GM12878 (cell line): ENCODE results near the gene SFPQ. TPM values are rescaled to one million over a fixed set of nuclear protein-coding genes. Genes with fewer than 3 reads are reported as not detected.

Experiments
- ATAC-seq: fragments of 200-7000 bp; cut with Tn5 transposase; 3 replicates; pipeline ENCODE4 v1.9.1; 2020; ENCODE audit warnings: mild to moderate bottlenecking, moderate library complexity
- BruUV-seq: library from RNA; stranded (reverse); fragments of 400-500 nt; replicated peaks from 2 replicates; lab custom pipeline; 2021; lab: Mats Ljungman, UMichigan
- CTCF ChIA-PET: fragments of 300-600 bp; sonication (Branson Sonifier 250); formaldehyde crosslinking; extraction: SDS; loops from one replicate; lab custom pipeline; 2021; ENCODE audit warnings: inconsistent platforms; lab: Yijun Ruan, JAX
- POLR2A ChIA-PET: fragments of 350-600 bp; formaldehyde crosslinking; extraction: SDS; loops from one replicate; lab custom pipeline; 2021; ENCODE audit warnings: inconsistent platforms; lab: Charles Lee
- RAD21 ChIA-PET: fragments of 300-600 bp; sonication (Branson Sonifier 250); formaldehyde crosslinking; loops from one replicate; lab custom pipeline; 2023; ENCODE audit warnings: antibody characterized with exemption; ENCODE audit not compliant: unreplicated experiment; lab: Charles Lee
- SMC1A ChIA-PET: fragments of 300-600 bp; sonication (Branson Sonifier 250); formaldehyde crosslinking; loops from one replicate; lab custom pipeline; 2023; ENCODE audit not compliant: unreplicated experiment, uncharacterized antibody; lab: Charles Lee
- DNase-seq: peaks from one replicate; pipeline ENCODE4 v3.0.0-alpha.2; 2011; ENCODE audit warnings: low read depth, low spot score
- FAIRE-seq: peaks from 3 replicates; lab custom pipeline; 2011; peaks lifted over from hg19 to GRCh38; lab: Jason Lieb, UNC
- H2AFZ ChIP-seq: 2 replicates; pipeline ENCODE4 v1.6.0; 2011; ENCODE audit warnings: low read depth, low read length, control low read depth; ENCODE audit not compliant: control insufficient read depth
- H3K27ac ChIP-seq: 2 replicates; pipeline ENCODE4 v1.5.1; 2011; ENCODE audit warnings: control low read depth; ENCODE audit not compliant: control insufficient read depth, insufficient read depth
- H3K27me3 ChIP-seq, 2 experiments: replicated peaks in 1 of 2; 2 replicates each; pipeline versions ENCODE4 v1.6.0 to v1.6.1; 2011; ENCODE audit warnings: low read length in 1 of 2; ENCODE audit not compliant: control insufficient read depth in 2 of 2, insufficient read depth in 2 of 2
- H3K36me3 ChIP-seq, 2 experiments: 2 replicates each; pipeline ENCODE4 v1.5.1; 2011; ENCODE audit warnings: low read length in 1 of 2; ENCODE audit not compliant: control insufficient read depth in 2 of 2, insufficient read depth in 2 of 2
- H3K4me1 ChIP-seq: 2 replicates; pipeline ENCODE4 v1.6.1; 2011; ENCODE audit warnings: mild to moderate bottlenecking, low read length, moderate library complexity, mixed read lengths; ENCODE audit not compliant: control insufficient read depth, insufficient read depth
- H3K4me2 ChIP-seq: 2 replicates; pipeline ENCODE4 v1.6.0; 2011; ENCODE audit warnings: control low read depth; ENCODE audit not compliant: control insufficient read depth, insufficient read depth
- H3K4me3 ChIP-seq: fragments of 200-600 bp; sonication (generic); 2 replicates; pipeline ENCODE4 v1.5.1; 2016
- H3K79me2 ChIP-seq: 2 replicates; pipeline ENCODE4 v1.6.0; 2011; ENCODE audit warnings: low read length; ENCODE audit not compliant: control insufficient read depth, insufficient read depth
- H3K9ac ChIP-seq: 2 replicates; pipeline ENCODE4 v1.8.0; 2011; ENCODE audit warnings: low read length, control low read depth, mixed read lengths; ENCODE audit not compliant: control insufficient read depth, insufficient read depth
- H3K9me3 ChIP-seq: replicated peaks from 3 replicates; pipeline ENCODE4 v1.5.1; 2011; ENCODE audit warnings: mild to moderate bottlenecking, low read length; ENCODE audit not compliant: control insufficient read depth, insufficient read depth
- H4K20me1 ChIP-seq: 2 replicates; pipeline ENCODE4 v1.6.0; 2011; ENCODE audit not compliant: control insufficient read depth, insufficient read depth
- CHD2 ChIP-seq: IDR thresholded peaks from 2 replicates; pipeline ENCODE4 v1.6.1; 2011; ENCODE audit warnings: low read depth, low read length, improper control_type of control experiment, borderline replicate concordance
- EED ChIP-seq: sonication (generic); IDR thresholded peaks from 2 replicates; pipeline ENCODE4 v1.6.1; 2016; ENCODE audit warnings: antibody characterized with exemption, low read depth
- MYB ChIP-seq: fragments of 150-350 bp; IDR thresholded peaks from 2 replicates; pipeline ENCODE4 v1.6.1; 2014; ENCODE audit warnings: mild to moderate bottlenecking, low read depth, low read length, borderline replicate concordance
- NFIC ChIP-seq: IDR thresholded peaks from 2 replicates; pipeline ENCODE4 v1.6.1; 2012; ENCODE audit warnings: low read depth, mild to moderate bottlenecking, inconsistent platforms, low read length, moderate library complexity
- NKRF ChIP-seq: fragments of 450-650 bp; conservative IDR thresholded peaks from 2 replicates; pipeline ENCODE4 v1.6.1; 2017; ENCODE audit warnings: mild to moderate bottlenecking, moderate library complexity
- NR2C2 ChIP-seq: IDR thresholded peaks from 2 replicates; pipeline ENCODE4 v1.6.1; 2011; ENCODE audit warnings: borderline replicate concordance, low read depth; ENCODE audit not compliant: control insufficient read depth, insufficient read length
- SIN3A ChIP-seq: IDR thresholded peaks from 2 replicates; pipeline ENCODE4 v1.6.1; 2012; ENCODE audit warnings: low read depth, low read length, improper control_type of control experiment
- SP1 ChIP-seq: IDR thresholded peaks from one replicate; pipeline ENCODE4 v1.6.1; 2011; ENCODE audit warnings: low read depth, low read length
- SUPT20H ChIP-seq: IDR thresholded peaks from 2 replicates; pipeline ENCODE4 v1.6.1; 2011; ENCODE audit warnings: low read depth, mild to moderate bottlenecking, low read length, moderate library complexity, borderline replicate concordance; ENCODE audit not compliant: control insufficient read depth
- TCF7 ChIP-seq: IDR thresholded peaks from 2 replicates; pipeline ENCODE4 v1.6.1; 2014; ENCODE audit warnings: antibody characterized with exemption, borderline replicate concordance
- WGBS: methylation state at CpG from one replicate; pipeline ENCODE4 v1.1.6; 2016; ENCODE audit warnings: low lambda C conversion rate; ENCODE audit not compliant: insufficient replicate concordance, insufficient coverage; ENCODE audit errors: missing lambda C conversion rate; 5-methylcytosine and 5-hydroxymethylcytosine counted together
- in situ Hi-C: fragments of 300-500 bp; cut with MboI; formaldehyde crosslinking; loops from 9 replicates; pipeline ENCODE4 v1.14.3; 2018; ENCODE audit warnings: mixed read lengths
- intact Hi-C: fragments of 100-400 bp; cut with micrococcal nuclease; formaldehyde crosslinking; loops from one replicate; pipeline ENCODE4 v1.14.2; 2022; ENCODE audit not compliant: unreplicated experiment
- polyA plus RNA-seq, 11 experiments: library from polyadenylated mRNA; depleted of rRNA in 4 of 11; unstranded in 6 of 11; stranded (reverse) in 5 of 11; fragments of >200 nt; fragmentation: Nextera tagmentation in 4 of 11; fragmentation: Illumina TruSeq in 1 of 11; extraction: Ambion mirVana in 4 of 11; extraction: Trizol in 1 of 11; gene quantifications; 1 replicate in 1 of 11; 2 replicates in 10 of 11; pipeline versions ENCODE4 v1.2.1 to v1.2.3, GENCODE V29; 2011 to 2016; ENCODE audit warnings: inconsistent platforms in 2 of 11, missing spikeins in 2 of 11, low read depth in 1 of 11
- total RNA-seq, 4 experiments: library from RNA; depleted of rRNA in 3 of 4; stranded (reverse); fragments of >200 nt in 3 of 4; fragmentation: Illumina TruSeq in 1 of 4; extraction: Trizol in 1 of 4; gene quantifications; 2 replicates each; pipeline versions ENCODE4 v1.2.1 to v1.2.3, GENCODE V29; 2013 to 2021

Gene SFPQ
- total and polyA plus RNA-seq, 10 of the 15 experiments (the other 5 are each of a cell fraction or from before 2014, with no cell fraction given): 78.5 to 559 (median 199) TPM

DNA sequence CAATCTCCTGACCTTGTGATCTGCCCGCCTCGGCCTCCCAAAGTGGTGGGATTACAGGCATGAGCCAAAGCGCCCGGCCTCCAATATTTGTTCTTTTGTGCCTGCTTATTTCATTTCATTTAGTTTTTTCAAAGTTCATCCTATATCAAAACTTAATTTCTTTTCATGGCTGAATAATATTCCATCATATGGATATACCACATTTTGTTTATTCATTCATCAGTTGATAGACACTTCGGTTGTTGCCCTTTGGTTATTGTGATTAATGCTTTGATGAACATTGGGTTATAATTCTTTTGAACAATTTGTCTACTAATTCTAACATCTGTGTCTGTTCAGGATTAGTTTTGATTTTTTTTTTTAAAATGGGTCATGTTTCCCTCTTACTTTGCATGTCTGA is 41.7 kb downstream of the SFPQ start:
- TF ChIP-seq EED (no peak), CHD2 (no peak), MYB (no peak), SUPT20H (no peak), NKRF (no peak), NFIC (no peak), TCF7 (no peak), NR2C2 (no peak), SP1 (no peak), SIN3A (no peak)
- H3K4me2 ChIP-seq: no peak overlapping the region
- BruUV-seq: no TSS peak
- H3K4me1 ChIP-seq: no peaks in the 10 kb centered on the region
- H4K20me1 ChIP-seq: no peaks in the 10 kb centered on the region
- ATAC-seq: no peak
- H2AFZ ChIP-seq: no peak overlapping the region
- H3K36me3 ChIP-seq: no peaks in the 10 kb centered on the region
- no peaks in the 10 kb centered on the region for H3K9me3 ChIP-seq
- no peak overlapping the region for H3K27ac ChIP-seq
- H3K79me2 ChIP-seq: no peaks in the 10 kb centered on the region
- no peak for DNase-seq
- SMC1A ChIA-PET: no interaction called here
- intact Hi-C loops (no loop called here), in situ Hi-C loops (no loop called here)
- no peak for FAIRE-seq
- CTCF ChIA-PET: no interaction called here
- RAD21 ChIA-PET: no interaction called here
- WGBS: 91% methylated on average over 5 of the region's 5 CpGs
- POLR2A ChIA-PET: no interaction called here
- no peak overlapping the region for H3K9ac ChIP-seq
- no peaks in the 10 kb centered on the region for H3K27me3 ChIP-seq
- H3K4me3 ChIP-seq: no peak overlapping the region
